HG03558 (cell line): Measurements from ENCODE around the gene DPM1.

Source experiments
- ATAC-seq: cut with Tn5 transposase; IDR thresholded peaks from one replicate; pipeline ENCODE4 v1.9.1; 2021; ENCODE audit warnings: moderate number of reproducible peaks; ENCODE audit not compliant: unreplicated experiment; ENCODE audit errors: extremely low read depth

The DPM1 gene

GRCh38 chr20:50932016-50932485, 26.3 kb downstream of the DPM1 start:
- ATAC-seq = no peak

DNA sequence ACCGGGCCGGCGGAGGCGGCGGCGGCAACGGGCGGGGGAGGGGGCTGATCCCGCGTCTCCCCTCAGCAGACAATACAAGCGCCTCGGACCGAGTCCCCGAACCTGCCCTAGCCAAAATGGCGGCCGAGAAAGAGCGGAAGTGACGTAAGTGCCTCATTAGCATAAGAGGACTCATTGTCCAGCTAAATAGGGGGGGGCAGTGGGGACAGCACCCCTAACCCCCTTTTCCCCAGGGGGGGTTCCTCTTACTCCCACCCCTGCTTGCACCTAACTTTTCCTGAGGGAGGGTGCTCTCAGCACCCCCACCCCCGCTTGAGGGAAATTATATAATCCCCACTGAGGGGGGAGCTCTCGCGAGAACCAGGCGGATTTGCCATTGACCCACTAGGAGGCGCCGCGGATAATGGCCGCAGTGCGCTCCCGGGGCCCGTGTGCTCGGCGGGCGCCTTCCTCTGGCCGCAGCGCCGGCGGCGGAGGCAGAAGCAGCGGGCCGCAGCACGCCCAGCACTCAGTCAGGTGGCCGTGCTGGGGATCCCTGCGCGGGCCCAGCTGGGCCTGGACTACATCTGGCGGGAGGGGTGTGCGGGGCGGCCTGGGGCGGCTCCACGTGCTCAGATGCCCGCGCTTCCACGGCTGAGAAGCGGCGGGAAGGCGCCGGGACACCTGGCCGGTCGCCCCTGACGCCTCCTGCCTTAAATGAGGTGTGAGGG, 26.9 kb downstream of the DPM1 start, which contains the start of gene ADNP:
Gene ADNP, minus strand, starts transcription at position 132 of the 710 bp plus-strand sequence. CDS start 27,441 bp downstream, outside the sequence.
- peak; percentile 50 for ATAC-seq

DNA sequence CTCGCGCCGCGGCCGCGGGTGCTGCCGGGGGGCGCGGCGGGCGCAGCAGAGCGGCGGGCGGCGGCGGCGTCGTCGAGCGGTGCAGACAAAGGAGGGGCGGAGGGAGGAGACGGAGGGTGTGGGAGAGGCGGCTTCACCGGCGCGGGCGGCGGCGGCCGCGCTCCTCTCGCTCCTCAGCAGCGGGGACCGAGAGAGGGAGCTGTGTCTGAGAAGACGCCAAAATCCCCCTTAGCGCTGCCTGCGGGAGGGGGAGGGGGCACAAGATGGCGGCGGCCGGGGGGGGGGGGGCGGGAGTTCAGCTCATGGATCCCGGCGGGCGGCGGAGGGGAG, 27.4 kb downstream of the DPM1 start:
- no peak for ATAC-seq

- ATAC-seq = no peak
These were observed 28.0 kb downstream of the DPM1 start for GRCh38 chr20:50930139-50930975.

DNA sequence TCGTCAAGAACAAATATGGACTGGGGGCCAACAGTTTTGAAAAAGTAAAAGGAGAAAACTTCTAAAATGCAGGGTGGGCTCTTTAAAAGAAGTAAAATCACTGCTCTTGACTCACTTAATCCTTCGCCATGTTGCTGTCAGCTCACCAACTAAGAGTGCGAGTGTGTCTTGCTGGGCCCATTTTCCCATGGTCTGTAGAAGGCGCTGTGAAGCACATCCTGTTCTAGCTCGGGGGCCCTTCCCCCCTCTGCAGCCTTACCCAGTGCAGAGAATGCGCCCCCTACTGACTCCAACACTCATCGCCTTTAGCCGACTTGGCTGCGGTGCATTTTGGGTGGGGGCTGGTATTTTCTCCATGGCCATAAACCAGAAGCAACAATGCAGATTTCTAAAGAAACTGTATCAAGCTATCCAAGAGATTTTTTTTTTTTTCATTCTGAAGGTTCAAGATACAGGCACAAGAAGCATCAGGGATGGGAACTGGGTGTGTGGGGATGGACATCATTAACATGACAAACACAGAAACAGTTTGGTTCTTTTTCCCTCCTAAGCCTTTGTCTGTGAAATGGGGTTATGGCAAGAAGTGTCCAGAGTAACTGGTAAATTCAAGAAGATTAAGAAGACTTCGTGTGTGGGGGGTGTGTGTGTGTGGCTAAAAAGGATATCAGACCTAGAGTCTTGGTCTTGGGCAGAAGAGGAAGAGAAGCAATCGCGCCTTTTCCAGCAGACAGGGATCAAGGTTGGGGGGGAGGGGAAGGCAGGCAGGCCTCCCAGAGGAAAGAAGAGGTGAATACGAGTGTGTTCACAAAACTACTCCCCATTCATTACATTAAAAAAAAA, 28.8 kb downstream of the DPM1 start:
- ATAC-seq = peak; percentile 39

GRCh38 chr20:50928469-50928868, 29.9 kb downstream of the DPM1 start:
- ATAC-seq = no peak

DNA sequence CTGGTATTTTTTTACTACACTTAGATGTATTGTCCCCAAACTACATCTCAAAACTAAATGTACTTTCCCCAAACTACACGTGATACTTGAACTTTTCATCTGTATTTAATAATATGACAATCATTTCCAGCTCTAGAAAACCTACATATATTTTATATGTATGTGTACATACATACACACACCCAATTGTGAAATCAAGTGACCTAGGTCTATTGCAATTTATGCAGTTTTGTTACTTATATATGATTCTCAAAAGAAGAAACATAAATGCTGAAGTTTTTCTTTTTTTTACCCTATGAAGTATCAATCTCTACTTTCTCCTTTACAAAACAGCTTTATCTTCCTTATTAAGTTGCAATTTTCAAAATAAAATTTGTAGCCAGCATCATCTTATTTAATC, 31.8 kb downstream of the DPM1 start:
- ATAC-seq = no peak

DNA sequence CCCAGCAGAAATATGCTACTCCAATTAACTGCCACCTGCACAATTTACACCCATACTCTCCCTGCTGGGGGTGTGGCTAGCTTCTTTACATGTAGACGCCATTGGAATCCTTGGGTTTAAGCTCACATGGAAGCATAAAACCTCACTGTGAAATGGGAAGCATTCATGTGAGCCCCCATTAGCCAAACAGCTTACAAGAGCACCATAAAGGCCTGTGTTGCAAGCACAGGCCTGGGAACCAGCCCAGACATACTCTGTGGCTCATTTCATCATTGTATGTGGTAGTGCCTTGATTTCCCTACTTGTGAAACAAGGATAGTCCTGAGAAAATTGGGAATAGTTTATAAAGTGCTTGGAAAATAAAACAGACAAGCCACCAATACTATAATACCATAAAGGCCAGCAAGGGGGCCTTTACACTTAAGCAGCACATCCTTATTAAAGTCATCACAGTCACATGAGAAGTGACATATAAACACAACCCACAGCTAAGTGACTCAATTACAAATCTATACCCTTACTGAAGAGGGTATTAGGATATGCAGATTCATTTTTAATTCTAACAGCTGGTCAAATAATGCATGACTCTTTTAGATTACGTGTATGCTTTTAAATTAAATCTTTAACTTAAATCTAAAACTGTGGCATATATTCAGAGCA, 33.9 kb downstream of the DPM1 start:
- no peak for ATAC-seq

- ATAC-seq = no peak
These were observed 36.4 kb downstream of the DPM1 start for GRCh38 chr20:50921803-50922501.

GRCh38 chr20:50920997-50921396, 37.3 kb downstream of the DPM1 start:
- ATAC-seq = no peak

- ATAC-seq = no peak
These were observed 38.8 kb downstream of the DPM1 start for GRCh38 chr20:50919567-50919966.

DNA sequence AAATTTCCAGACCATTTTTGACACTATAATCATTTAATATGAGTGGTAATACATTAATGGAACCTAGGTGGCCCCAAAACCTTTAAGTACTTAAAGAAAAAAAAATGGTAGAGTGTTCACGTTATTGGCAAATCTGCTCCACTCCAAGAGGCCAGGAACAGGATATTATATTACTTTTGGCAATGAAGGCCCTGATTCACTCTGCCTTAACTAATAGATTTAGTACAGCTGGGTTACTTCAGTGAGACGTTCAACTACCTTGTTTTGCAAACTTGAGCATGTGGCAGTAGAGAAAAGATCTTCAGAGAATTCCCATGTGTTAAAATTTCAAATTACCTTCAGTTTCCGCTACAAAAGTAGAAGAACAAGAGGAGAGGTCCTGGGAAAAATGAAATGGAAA, 39.9 kb downstream of the DPM1 start:
- ATAC-seq = no peak

GRCh38 chr20:50916934-50917333, 41.4 kb downstream of the DPM1 start:
- no peak for ATAC-seq

GRCh38 chr20:50916257-50916656, 42.1 kb downstream of the DPM1 start:
- ATAC-seq = no peak

- ATAC-seq = no peak
These were observed 42.9 kb downstream of the DPM1 start for GRCh38 chr20:50915424-50915823.

GRCh38 chr20:50913690-50914375, 44.5 kb downstream of the DPM1 start:
- ATAC-seq = no peak

DNA sequence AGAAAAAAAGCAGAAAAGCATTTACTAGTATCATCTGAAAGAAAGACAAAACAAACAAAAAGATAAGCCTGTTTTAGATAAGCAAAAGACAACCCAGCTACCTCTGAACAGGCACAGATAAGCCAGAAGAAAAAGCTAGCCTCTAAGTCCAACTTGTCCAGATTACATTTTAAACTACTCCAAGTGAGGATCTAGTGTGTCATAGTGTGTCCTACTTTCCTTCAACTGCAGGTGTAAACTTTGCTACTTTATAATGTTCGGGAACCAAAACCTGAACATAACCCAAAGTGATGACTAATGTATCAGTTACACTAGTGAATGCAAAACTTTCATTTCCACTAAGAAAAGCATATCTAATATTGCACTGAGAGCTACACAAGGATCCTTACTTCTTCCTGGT, 46.6 kb downstream of the DPM1 start:
- ATAC-seq = no peak

DNA sequence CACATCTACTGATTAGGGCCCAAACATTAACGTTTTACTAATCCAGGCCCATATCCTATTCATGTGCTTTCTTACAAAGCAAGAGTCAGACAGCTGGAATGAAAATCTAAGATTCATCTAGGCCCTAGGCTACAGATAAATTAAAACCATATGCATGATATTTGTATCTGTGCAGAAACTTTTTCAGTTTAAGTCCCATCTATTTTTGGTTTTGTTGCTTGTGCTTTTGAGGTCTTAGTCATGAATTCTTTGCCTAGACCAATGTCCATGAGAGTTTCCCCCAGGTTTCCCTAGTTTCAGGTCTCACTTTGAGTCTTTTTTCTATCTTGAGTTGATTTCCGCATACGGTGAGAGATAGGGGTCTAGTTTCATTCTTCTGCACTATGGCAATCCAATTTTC, 47.3 kb downstream of the DPM1 start:
- no peak for ATAC-seq

DNA sequence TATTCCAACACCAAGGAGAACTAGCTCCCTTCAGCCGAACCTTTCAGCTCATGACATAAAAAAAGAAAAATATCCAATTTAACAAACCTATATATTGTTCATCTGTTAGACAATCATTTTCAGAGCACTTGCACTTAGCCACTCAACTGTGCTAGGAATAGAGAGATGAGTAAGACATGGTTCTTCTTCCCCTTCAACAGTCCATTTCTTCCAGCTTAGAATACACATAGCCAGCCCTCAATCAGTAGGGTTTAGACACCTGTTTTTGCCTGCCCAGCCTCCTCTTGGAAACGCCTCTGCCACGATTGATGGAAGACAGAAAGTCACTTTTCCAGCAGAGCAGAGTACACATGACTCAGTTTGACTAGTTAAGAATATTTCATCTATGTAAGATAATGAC, 48.9 kb downstream of the DPM1 start:
- no peak for ATAC-seq
